Right lobe of liver (tissue), 4 donors: Measurements from ENCODE around the gene NUCKS1.

Experiments
- CTCF ChIP-seq, 4 donors: fragments of 200-600 bp in 3 of 4; fragments of 450-650 bp in 1 of 4; IDR thresholded peaks; one replicate each; pipeline versions ENCODE4 v1.5.1 to v1.8.0; 2016 to 2022; ENCODE audit warnings: antibody characterized with exemption in 4 of 4, mild to moderate bottlenecking in 2 of 4
- POLR2A ChIP-seq: fragments of 450-650 bp; IDR thresholded peaks from one replicate; pipeline ENCODE4 v1.6.1; 2017; ENCODE audit warnings: antibody characterized with exemption, mild to moderate bottlenecking
- donor health status: DM: no; HTN: no; CAD: no.
- donor health status: DM: no; HTN: no; CAD: no.
- donor health status: DM: no; HTN: yes; CAD: no.

GRCh38 chr1:205665201-205666045 lies 84.6 kb downstream of the NUCKS1 start:
- no peak for TF ChIP-seq CTCF (IDR thresholded peaks at IDR 0.05)
- TF ChIP-seq POLR2A = no peak
